ENCODE data around the gene SCEL.

GRCh38 chr13:77508959-77509620, 26.4 kb upstream of the SCEL start:
- no peak for TF ChIP-seq CTCF (conservative IDR thresholded peaks at IDR 0.05; ENCODE audit: low read depth, low read length)
- TF ChIP-seq EZH2phosphoT487 (IDR thresholded peaks at IDR 0.05; ENCODE audit: borderline replicate concordance, low read length) = no peak
